Activated T-helper 2 cell treated with anti-CD3 and anti-CD28 coated beads, Interferon-gamma antibody, Interleukin-2, Interleukin-4, amounts not matched to agents 10 μg/mL and 5 μg/mL and 100 μg/mL, durations not matched to agents 14 hours and 24 hours and 36 hours (primary cell): Measurements from ENCODE around the gene ADIG. TPM values are rescaled to one million over a fixed set of nuclear protein-coding genes. Genes with fewer than 3 reads are reported as not detected.

Experiments used
- DNase-seq: peaks from one replicate; pipeline ENCODE4 v3.0.0; 2021; ENCODE audit warnings: low spot score
- H3K27ac Mint-ChIP-seq: one replicate; pipeline ENCODE4 v1.8.0; 2021; ENCODE audit warnings: mixed read lengths
- H3K27me3 Mint-ChIP-seq: one replicate; pipeline ENCODE4 v1.8.0; 2021; ENCODE audit warnings: low read depth, mixed read lengths
- H3K36me3 Mint-ChIP-seq: one replicate; pipeline ENCODE4 v1.8.0; 2021; ENCODE audit warnings: low read depth, mixed read lengths
- H3K4me1 Mint-ChIP-seq: one replicate; pipeline ENCODE4 v1.8.0; 2021; ENCODE audit warnings: low read depth, mixed read lengths
- H3K4me3 Mint-ChIP-seq: one replicate; pipeline ENCODE4 v1.8.0; 2021; ENCODE audit warnings: low read depth, mild to moderate bottlenecking, moderate library complexity, mixed read lengths
- H3K9me3 Mint-ChIP-seq: one replicate; pipeline ENCODE4 v1.8.0; 2021; ENCODE audit warnings: mixed read lengths
- intact Hi-C: fragments of 100-400 bp; cut with micrococcal nuclease; formaldehyde crosslinking; loops from one replicate; pipeline ENCODE4 v1.15.1; 2023
- total RNA-seq: library from RNA; stranded (reverse); gene quantifications from 2 replicates; pipeline ENCODE4 v1.2.3, GENCODE V29; 2022

ADIG gene
- total RNA-seq, 1 donor from 2014 or later, result not detected

GRCh38 chr20:38617011-38617829 lies 36.2 kb downstream of the ADIG start:
- no peak overlapping the region for H3K27ac Mint-ChIP-seq

DNA sequence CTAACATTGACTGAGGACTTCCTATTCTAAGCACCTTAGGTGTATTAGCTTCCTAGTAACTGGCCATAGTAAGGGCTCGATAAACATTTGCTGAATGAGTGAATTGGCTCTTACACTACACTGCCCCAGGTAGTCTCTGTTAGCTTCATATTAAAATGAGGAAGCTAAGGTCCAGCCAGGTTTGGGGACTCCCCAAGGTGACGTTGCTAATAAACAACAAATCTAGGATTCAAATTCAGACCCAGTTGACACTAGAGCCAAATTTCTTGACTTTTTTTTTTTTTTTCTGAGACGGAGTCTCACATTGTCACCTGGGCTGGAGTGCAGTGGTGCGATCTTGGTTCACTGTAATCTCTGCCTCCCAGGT lies 36.8 kb downstream of the ADIG start:
- Mint-ChIP-seq H3K27ac (no peak overlapping the region), H3K4me1 (no peaks in the 10 kb centered on the region), H3K9me3 (no peaks in the 10 kb centered on the region), H3K36me3 (no peaks in the 10 kb centered on the region), H3K4me3 (no peak overlapping the region), H3K27me3 (peaks cover 12% of the 10 kb centered on the region)
- DNase-seq, result no peak
- intact Hi-C loops, result no loop called here

More at GRCh38 chr20:38617011-38617829, 36.2 kb downstream of the ADIG start:
- Mint-ChIP-seq H3K36me3 (no peaks in the 10 kb centered on the region), H3K4me1 (no peaks in the 10 kb centered on the region), H3K27me3 (peaks cover 16% of the 10 kb centered on the region), H3K9me3 (no peaks in the 10 kb centered on the region), H3K4me3 (no peak overlapping the region)
- no peak for DNase-seq
- intact Hi-C loops, result no loop called here

- Mint-ChIP-seq H3K4me3 (no peak overlapping the region), H3K27ac (no peak overlapping the region), H3K4me1 (no peaks in the 10 kb centered on the region), H3K9me3 (no peaks in the 10 kb centered on the region), H3K36me3 (no peaks in the 10 kb centered on the region), H3K27me3 (peaks cover 13% of the 10 kb centered on the region)
- no peak for DNase-seq
- intact Hi-C loops, result no loop called here
Observed at GRCh38 chr20:38620441-38620840, 39.4 kb downstream of the ADIG start.

- Mint-ChIP-seq H3K9me3 (no peaks in the 10 kb centered on the region), H3K27me3 (peaks cover 13% of the 10 kb centered on the region), H3K4me1 (no peaks in the 10 kb centered on the region), H3K36me3 (no peaks in the 10 kb centered on the region), H3K4me3 (no peak overlapping the region), H3K27ac (no peak overlapping the region)
- intact Hi-C loops, result no loop called here
- no peak for DNase-seq
Observed at GRCh38 chr20:38623061-38623460, 42.1 kb downstream of the ADIG start.

- intact Hi-C loops, result no loop called here
Observed at GRCh38 chr20:38624084-38624483, 43.1 kb downstream of the ADIG start.

GRCh38 chr20:38625896-38626295 lies 44.9 kb downstream of the ADIG start:
- no peaks in the 10 kb centered on the region for H3K4me1 Mint-ChIP-seq

More at GRCh38 chr20:38624084-38624483, 43.1 kb downstream of the ADIG start:
- no peak overlapping the region for H3K27ac Mint-ChIP-seq
- no peaks in the 10 kb centered on the region for H3K36me3 Mint-ChIP-seq
- no peaks in the 10 kb centered on the region for H3K9me3 Mint-ChIP-seq
- H3K4me3 Mint-ChIP-seq, result no peak overlapping the region
- peaks cover 11% of the 10 kb centered on the region for H3K27me3 Mint-ChIP-seq
- DNase-seq, result no peak
- no peaks in the 10 kb centered on the region for H3K4me1 Mint-ChIP-seq

GRCh38 chr20:38626921-38627659 lies 46.1 kb downstream of the ADIG start:
- Mint-ChIP-seq H3K36me3 (no peaks in the 10 kb centered on the region), H3K27me3 (peaks cover 2% of the 10 kb centered on the region), H3K27ac (no peak overlapping the region), H3K9me3 (no peaks in the 10 kb centered on the region), H3K4me3 (no peak overlapping the region), H3K4me1 (peaks cover 3% of the 10 kb centered on the region)
- DNase-seq, result no peak
- intact Hi-C loops, result no loop called here

More at GRCh38 chr20:38625896-38626295, 44.9 kb downstream of the ADIG start:
- intact Hi-C loops, result no loop called here
- Mint-ChIP-seq H3K4me3 (no peak overlapping the region), H3K27ac (no peak overlapping the region), H3K27me3 (peaks cover 4% of the 10 kb centered on the region), H3K9me3 (no peaks in the 10 kb centered on the region), H3K36me3 (no peaks in the 10 kb centered on the region)
- DNase-seq, result no peak

GRCh38 chr20:38628580-38629470 lies 47.8 kb downstream of the ADIG start:
- Mint-ChIP-seq H3K36me3 (no peaks in the 10 kb centered on the region), H3K27me3 (peaks cover 1% of the 10 kb centered on the region), H3K4me3 (no peak overlapping the region), H3K27ac (no peak overlapping the region), H3K4me1 (peaks cover 3% of the 10 kb centered on the region), H3K9me3 (no peaks in the 10 kb centered on the region)
- intact Hi-C loops, result no loop called here
- no peak for DNase-seq

GRCh38 chr20:38629979-38630378 lies 49.0 kb downstream of the ADIG start:
- Mint-ChIP-seq H3K36me3 (no peaks in the 10 kb centered on the region), H3K27me3 (peaks cover 4% of the 10 kb centered on the region), H3K27ac (no peak overlapping the region), H3K4me3 (no peak overlapping the region), H3K4me1 (peaks cover 3% of the 10 kb centered on the region), H3K9me3 (no peaks in the 10 kb centered on the region)
- DNase-seq, result no peak
- intact Hi-C loops, result no loop called here

DNA sequence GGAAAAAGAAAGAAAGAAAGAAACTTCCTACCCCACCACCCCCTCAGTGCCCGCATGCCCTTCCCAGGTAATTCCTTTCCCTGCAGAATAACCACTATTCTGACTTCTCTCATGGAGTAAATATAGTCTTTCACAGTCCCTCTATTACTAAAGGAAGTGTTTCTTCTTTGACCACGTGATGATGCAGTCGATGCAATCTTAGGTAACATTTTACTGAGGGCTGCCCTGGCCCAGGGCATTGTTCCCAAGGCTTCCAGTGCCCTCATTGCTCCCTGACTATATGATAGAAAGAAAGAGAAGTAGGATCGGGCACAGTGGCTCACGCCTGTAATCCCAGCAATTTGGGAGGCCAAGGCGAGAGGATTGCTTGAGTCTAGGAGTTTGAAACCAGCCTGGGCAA lies 49.7 kb downstream of the ADIG start:
- H3K27ac Mint-ChIP-seq, result no peak overlapping the region
- H3K36me3 Mint-ChIP-seq, result no peaks in the 10 kb centered on the region
- intact Hi-C loops, result no loop called here
- H3K9me3 Mint-ChIP-seq, result no peaks in the 10 kb centered on the region
- no peak overlapping the region for H3K4me3 Mint-ChIP-seq
- DNase-seq, result no peak
- peaks cover 4% of the 10 kb centered on the region for H3K27me3 Mint-ChIP-seq
- peaks cover 3% of the 10 kb centered on the region for H3K4me1 Mint-ChIP-seq

DNA sequence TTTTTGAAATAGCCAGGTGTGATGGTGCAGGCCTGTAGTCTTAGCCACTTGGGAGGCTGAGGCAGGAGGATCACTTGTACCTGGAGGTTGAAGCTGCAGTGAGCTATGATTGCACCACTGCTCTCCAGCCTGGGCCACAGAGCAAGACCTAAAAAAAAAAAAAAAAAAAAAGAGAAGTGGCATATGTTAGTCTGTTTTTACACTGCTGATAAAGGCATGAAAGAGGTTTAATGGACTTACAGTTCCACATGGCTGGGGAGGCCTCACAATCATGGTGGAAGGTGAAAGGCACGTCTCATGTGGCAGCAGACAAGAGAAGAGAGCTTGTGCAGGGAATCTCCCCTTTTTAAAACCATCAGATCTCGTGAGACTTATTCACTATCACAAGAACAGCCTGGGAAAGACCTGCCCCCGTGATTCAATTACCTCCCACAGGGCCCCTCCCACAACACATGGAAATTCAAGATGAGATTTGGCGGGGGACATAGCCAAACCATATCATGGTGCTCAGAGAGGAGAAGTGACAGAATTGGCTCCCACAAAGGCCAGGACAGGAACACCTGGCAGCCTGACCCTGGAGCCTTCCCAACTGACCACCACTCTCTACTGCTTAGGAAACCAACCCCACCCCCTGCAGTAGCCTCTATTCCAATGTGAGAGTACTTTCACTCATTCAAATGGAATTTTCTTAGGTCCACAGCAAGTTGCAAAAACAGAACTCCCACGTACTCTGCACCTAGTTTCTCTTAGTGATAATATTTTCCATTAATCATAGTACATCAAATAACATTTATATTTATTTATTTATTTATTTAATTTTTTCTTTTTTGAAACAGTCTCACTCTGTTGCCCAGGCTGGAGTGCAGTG lies 50.4 kb downstream of the ADIG start:
- DNase-seq, result no peak
- peaks cover 7% of the 10 kb centered on the region for H3K27me3 Mint-ChIP-seq
- H3K36me3 Mint-ChIP-seq, result no peaks in the 10 kb centered on the region
- intact Hi-C loops, result no loop called here
- H3K9me3 Mint-ChIP-seq, result no peaks in the 10 kb centered on the region
- peaks cover 3% of the 10 kb centered on the region for H3K4me1 Mint-ChIP-seq
- H3K4me3 Mint-ChIP-seq, result no peak overlapping the region
- H3K27ac Mint-ChIP-seq, result no peak overlapping the region

DNA sequence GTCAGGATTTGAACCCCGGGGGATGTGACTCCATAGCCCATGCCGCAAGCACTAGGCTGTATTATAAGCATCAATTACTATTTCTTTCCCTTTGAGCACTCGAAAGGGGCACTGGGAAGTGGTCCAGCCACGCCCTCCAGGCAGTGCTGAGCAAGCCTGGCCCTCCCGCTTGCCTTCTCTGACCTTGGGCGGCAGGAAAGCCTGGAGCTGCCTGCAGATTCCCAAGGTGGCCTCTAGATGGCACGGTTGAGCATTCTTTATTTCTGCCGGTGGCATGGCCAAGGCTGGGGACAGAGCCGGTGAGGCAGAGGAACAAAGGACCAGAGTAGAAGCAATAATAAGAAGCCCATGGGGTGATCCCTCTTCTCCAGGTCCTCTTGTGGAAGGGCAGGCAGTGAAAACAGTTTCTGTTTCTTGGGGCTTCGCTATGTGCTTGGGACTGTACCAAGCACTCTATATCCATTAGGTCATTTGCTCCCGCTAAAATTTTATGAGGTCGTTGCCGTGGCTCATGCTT lies 52.6 kb downstream of the ADIG start:
- no peaks in the 10 kb centered on the region for H3K36me3 Mint-ChIP-seq
- no peaks in the 10 kb centered on the region for H3K9me3 Mint-ChIP-seq
- H3K4me3 Mint-ChIP-seq, result no peak overlapping the region
- H3K27ac Mint-ChIP-seq, result no peak overlapping the region
- peaks cover 3% of the 10 kb centered on the region for H3K4me1 Mint-ChIP-seq
- intact Hi-C loops, result no loop called here
- peaks cover 10% of the 10 kb centered on the region for H3K27me3 Mint-ChIP-seq
- DNase-seq, result peak; percentile 33
